Measurements from ENCODE around the gene GCSAM. TPM values are rescaled to one million over a fixed set of nuclear protein-coding genes. Genes with fewer than 3 reads are reported as not detected.

Gene GCSAM
- total RNA-seq, 1 experiment from 2014 or later: not detected

GRCh38 chr3:112124907-112125607, 8.0 kb downstream of the GCSAM start:
- intact Hi-C loops (cut with micrococcal nuclease; ENCODE audit: unreplicated experiment): no loop called here
- no peak overlapping the region for H3K27ac ChIP-seq
- no peaks in the 10 kb centered on the region for H4K20me1 ChIP-seq (ENCODE audit: insufficient read depth)
- H3K4me1 ChIP-seq (replicated peaks; ENCODE audit: insufficient read depth): peaks cover 33% of the 10 kb centered on the region
- TF ChIP-seq EZH2 (IDR thresholded peaks at IDR 0.05; ENCODE audit: low read depth) (no peak), CTCF (conservative IDR thresholded peaks at IDR 0.05) (no peak)
- no peak for DNase-seq
- no peaks in the 10 kb centered on the region for H3K9me2 ChIP-seq (ENCODE audit: insufficient read depth)
- no TSS peak for BruUV-seq (replicated peaks)
- no peaks in the 10 kb centered on the region for H3K79me2 ChIP-seq (ENCODE audit: low read depth)
- peaks cover 15% of the 10 kb centered on the region for H3F3A ChIP-seq (ENCODE audit: insufficient read depth, low read depth)
- no peak overlapping the region for H3K4me2 ChIP-seq
- no peaks in the 10 kb centered on the region for H3K9me3 ChIP-seq (ENCODE audit: insufficient read depth, low read depth)
- no peak overlapping the region for H2AFZ ChIP-seq
- no peak overlapping the region for H3K4me3 ChIP-seq
- no peaks in the 10 kb centered on the region for H3K27me3 ChIP-seq (ENCODE audit: insufficient read depth, low read depth)
- ChIA-PET CTCF (no interaction called here), POLR2A (ENCODE audit: unreplicated experiment) (no interaction called here)
- H3K36me3 ChIP-seq (ENCODE audit: low read depth): no peaks in the 10 kb centered on the region

- intact Hi-C loops (cut with micrococcal nuclease; ENCODE audit: unreplicated experiment): no loop called here
- no peak overlapping the region for H3K4me2 ChIP-seq
- H3K79me2 ChIP-seq (ENCODE audit: low read depth): no peaks in the 10 kb centered on the region
- no peak overlapping the region for H3K27ac ChIP-seq
- peaks cover 8% of the 10 kb centered on the region for H3F3A ChIP-seq (ENCODE audit: insufficient read depth, low read depth)
- H3K36me3 ChIP-seq (ENCODE audit: low read depth): no peaks in the 10 kb centered on the region
- no peak for TF ChIP-seq CTCF (conservative IDR thresholded peaks at IDR 0.05)
- no peaks in the 10 kb centered on the region for H3K9me2 ChIP-seq (ENCODE audit: insufficient read depth)
- ChIA-PET POLR2A (ENCODE audit: unreplicated experiment) (no interaction called here), CTCF (interaction anchor here (0.6 kb wide), 1 partner anchor 74 kb away, joined by 3 read pairs; no protein-coding TSS in a partner anchor)
- no peaks in the 10 kb centered on the region for H4K20me1 ChIP-seq (ENCODE audit: insufficient read depth)
- no peak overlapping the region for H2AFZ ChIP-seq
- no peaks in the 10 kb centered on the region for H3K9me3 ChIP-seq (ENCODE audit: insufficient read depth, low read depth)
- H3K4me3 ChIP-seq: no peak overlapping the region
- BruUV-seq (replicated peaks): no TSS peak
- H3K4me1 ChIP-seq (replicated peaks; ENCODE audit: insufficient read depth): peaks cover 18% of the 10 kb centered on the region
- DNase-seq: no peak
- no peaks in the 10 kb centered on the region for H3K27me3 ChIP-seq (ENCODE audit: insufficient read depth, low read depth)
Observed at GRCh38 chr3:112123548-112123947, 9.5 kb downstream of the GCSAM start.

- CTCF ChIA-PET: no interaction called here
Observed at GRCh38 chr3:112122870-112123269, 10.2 kb downstream of the GCSAM start.

More at GRCh38 chr3:112122870-112123269, 10.2 kb downstream of the GCSAM start:
- no peak for TF ChIP-seq EZH2 (IDR thresholded peaks at IDR 0.05; ENCODE audit: low read depth)
- no peak for TF ChIP-seq CTCF (conservative IDR thresholded peaks at IDR 0.05)
- intact Hi-C loops (cut with micrococcal nuclease; ENCODE audit: unreplicated experiment): no loop called here
- Histone ChIP-seq H3K9me3 (ENCODE audit: insufficient read depth, low read depth) (no peaks in the 10 kb centered on the region), H3K36me3 (ENCODE audit: low read depth) (no peaks in the 10 kb centered on the region), H3K27me3 (ENCODE audit: insufficient read depth, low read depth) (no peaks in the 10 kb centered on the region), H3K4me2 (no peak overlapping the region), H3K4me1 (replicated peaks; ENCODE audit: insufficient read depth) (peaks cover 11% of the 10 kb centered on the region), H2AFZ (no peak overlapping the region), H3K27ac (no peak overlapping the region), H4K20me1 (ENCODE audit: insufficient read depth) (no peaks in the 10 kb centered on the region), H3F3A (ENCODE audit: insufficient read depth, low read depth) (peaks cover 2% of the 10 kb centered on the region; the same call in 1 of the 2 replicates), H3K9me2 (ENCODE audit: insufficient read depth) (no peaks in the 10 kb centered on the region), H3K79me2 (ENCODE audit: low read depth) (no peaks in the 10 kb centered on the region), H3K4me3 (no peak overlapping the region)
- DNase-seq: no peak
- POLR2A ChIA-PET (ENCODE audit: unreplicated experiment): no interaction called here
- BruUV-seq (replicated peaks): no TSS peak
